ENCODE results near the gene TTC16.

Gene TTC16

GRCh38 chr9:127715470-127716337 lies at the start of gene TTC16, which contains the start of gene PTRH1:
TTC16 (plus strand) TSS chr9:127716079; CDS start chr9:127716146, 67 bp downstream.
PTRH1 (minus strand) TSS chr9:127715663; CDS start chr9:127715639, 24 bp downstream.
- peak; percentile 98 for DNase-seq

- DNase-seq = no peak
These were observed 48.6 kb upstream of the TTC16 start for GRCh38 chr9:127667127-127667844.

GRCh38 chr9:127667906-127668305 lies 48.0 kb upstream of the TTC16 start:
- DNase-seq = no peak

GRCh38 chr9:127673234-127673633 lies 42.6 kb upstream of the TTC16 start:
- DNase-seq = no peak

GRCh38 chr9:127676638-127677037 lies 39.2 kb upstream of the TTC16 start:
- DNase-seq = no peak

GRCh38 chr9:127679506-127679905 lies 36.4 kb upstream of the TTC16 start:
- DNase-seq = no peak

GRCh38 chr9:127680226-127680625 lies 35.7 kb upstream of the TTC16 start:
- DNase-seq = no peak

- DNase-seq = no peak
These were observed 35.0 kb upstream of the TTC16 start for GRCh38 chr9:127680846-127681245.

GRCh38 chr9:127682351-127683136 lies 33.3 kb upstream of the TTC16 start:
- no peak for DNase-seq

- no peak for DNase-seq
These were observed 32.2 kb upstream of the TTC16 start for GRCh38 chr9:127683723-127684122.

- DNase-seq = no peak
These were observed 31.3 kb upstream of the TTC16 start for GRCh38 chr9:127684576-127684975.

- DNase-seq = no peak
These were observed 29.2 kb upstream of the TTC16 start for GRCh38 chr9:127686461-127687393.

- DNase-seq = no peak
These were observed 26.4 kb upstream of the TTC16 start for GRCh38 chr9:127689329-127690000.

- no peak for DNase-seq
These were observed 25.1 kb upstream of the TTC16 start for GRCh38 chr9:127690735-127691134.

GRCh38 chr9:127692071-127692470 lies 23.8 kb upstream of the TTC16 start:
- DNase-seq = no peak

- DNase-seq = no peak
These were observed 22.7 kb upstream of the TTC16 start for GRCh38 chr9:127693143-127693542.

GRCh38 chr9:127693697-127694096 lies 22.2 kb upstream of the TTC16 start:
- no peak for DNase-seq

- DNase-seq = no peak
These were observed 20.8 kb upstream of the TTC16 start for GRCh38 chr9:127694890-127695720.

- no peak for DNase-seq
These were observed 18.3 kb upstream of the TTC16 start for GRCh38 chr9:127697575-127697974.

- DNase-seq = no peak
These were observed 17.5 kb upstream of the TTC16 start for GRCh38 chr9:127698386-127698785.

All from NCI-H2171 (cell line).